ENCODE data around the gene GADD45GIP1. TPM values are rescaled to one million over a fixed set of nuclear protein-coding genes. Genes with fewer than 3 reads are reported as not detected.

The GADD45GIP1 gene
- total and polyA plus RNA-seq, 2 donors (not counting 1 experiment from before 2014, with no cell fraction given): 19.5 to 19.7 TPM

DNA sequence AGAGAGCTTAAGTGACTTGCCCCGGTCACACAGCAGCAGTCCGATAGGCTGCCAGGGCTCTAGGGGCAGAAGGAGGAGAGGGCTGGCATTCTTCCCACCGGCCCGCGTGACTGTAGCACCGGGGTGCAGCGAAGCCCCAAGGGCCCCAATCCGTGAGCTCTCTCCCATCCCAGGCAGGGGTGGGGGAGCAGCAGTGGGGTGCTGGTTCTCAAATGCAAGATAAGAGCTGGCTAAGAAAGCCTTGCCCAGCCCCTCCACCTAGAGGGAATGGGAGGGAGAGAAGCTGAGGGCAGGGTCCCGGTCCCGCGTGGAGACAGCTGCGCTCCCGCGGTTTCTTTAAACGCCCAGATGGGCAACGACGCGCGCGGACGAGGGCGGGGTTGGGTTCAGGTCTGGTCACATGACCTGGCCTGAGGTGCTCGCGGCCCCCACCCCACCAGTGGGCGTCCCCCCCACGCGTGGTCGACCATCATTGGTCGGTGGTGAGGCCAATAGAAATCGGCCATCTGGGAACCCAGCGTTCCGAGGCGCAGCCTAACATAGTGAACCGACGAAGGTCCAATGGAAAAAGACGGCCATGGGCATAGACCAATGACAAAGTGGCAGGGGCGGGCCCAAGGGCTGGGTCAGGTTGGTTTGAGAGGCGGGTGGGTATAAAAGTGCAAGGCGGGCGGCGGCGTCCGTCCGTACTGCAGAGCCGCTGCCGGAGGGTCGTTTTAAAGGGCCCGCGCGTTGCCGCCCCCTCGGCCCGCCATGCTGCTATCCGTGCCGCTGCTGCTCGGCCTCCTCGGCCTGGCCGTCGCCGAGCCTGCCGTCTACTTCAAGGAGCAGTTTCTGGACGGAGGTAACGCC is 18.9 kb downstream of the GADD45GIP1 start, which contains the start of gene CALR:
TSS of gene CALR (plus strand) at position 683 of the 852 bp plus-strand sequence. CDS start at position 754, 71 bp downstream.
- Histone ChIP-seq H3K36me3 (ENCODE audit: control insufficient read depth, insufficient read depth, low read length) (peaks cover 21% of the 10 kb centered on the region), H3K79me2 (ENCODE audit: control insufficient read depth, insufficient read depth, low read length) (peaks cover 42% of the 10 kb centered on the region)
- TF ChIP-seq, protein P1, sequence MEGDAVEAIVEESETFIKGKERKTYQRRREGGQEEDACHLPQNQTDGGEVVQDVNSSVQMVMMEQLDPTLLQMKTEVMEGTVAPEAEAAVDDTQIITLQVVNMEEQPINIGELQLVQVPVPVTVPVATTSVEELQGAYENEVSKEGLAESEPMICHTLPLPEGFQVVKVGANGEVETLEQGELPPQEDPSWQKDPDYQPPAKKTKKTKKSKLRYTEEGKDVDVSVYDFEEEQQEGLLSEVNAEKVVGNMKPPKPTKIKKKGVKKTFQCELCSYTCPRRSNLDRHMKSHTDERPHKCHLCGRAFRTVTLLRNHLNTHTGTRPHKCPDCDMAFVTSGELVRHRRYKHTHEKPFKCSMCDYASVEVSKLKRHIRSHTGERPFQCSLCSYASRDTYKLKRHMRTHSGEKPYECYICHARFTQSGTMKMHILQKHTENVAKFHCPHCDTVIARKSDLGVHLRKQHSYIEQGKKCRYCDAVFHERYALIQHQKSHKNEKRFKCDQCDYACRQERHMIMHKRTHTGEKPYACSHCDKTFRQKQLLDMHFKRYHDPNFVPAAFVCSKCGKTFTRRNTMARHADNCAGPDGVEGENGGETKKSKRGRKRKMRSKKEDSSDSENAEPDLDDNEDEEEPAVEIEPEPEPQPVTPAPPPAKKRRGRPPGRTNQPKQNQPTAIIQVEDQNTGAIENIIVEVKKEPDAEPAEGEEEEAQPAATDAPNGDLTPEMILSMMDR (conservative IDR thresholded peaks at IDR 0.05 in 1 of 2, IDR thresholded peaks at IDR 0.05 in 1 of 2; ENCODE audit: low read depth in 1 of 2, low read length in 2 of 2): no peak
- no peak for TF ChIP-seq EZH2 (IDR thresholded peaks at IDR 0.05; ENCODE audit: low read length, missing control alignments)

DNA sequence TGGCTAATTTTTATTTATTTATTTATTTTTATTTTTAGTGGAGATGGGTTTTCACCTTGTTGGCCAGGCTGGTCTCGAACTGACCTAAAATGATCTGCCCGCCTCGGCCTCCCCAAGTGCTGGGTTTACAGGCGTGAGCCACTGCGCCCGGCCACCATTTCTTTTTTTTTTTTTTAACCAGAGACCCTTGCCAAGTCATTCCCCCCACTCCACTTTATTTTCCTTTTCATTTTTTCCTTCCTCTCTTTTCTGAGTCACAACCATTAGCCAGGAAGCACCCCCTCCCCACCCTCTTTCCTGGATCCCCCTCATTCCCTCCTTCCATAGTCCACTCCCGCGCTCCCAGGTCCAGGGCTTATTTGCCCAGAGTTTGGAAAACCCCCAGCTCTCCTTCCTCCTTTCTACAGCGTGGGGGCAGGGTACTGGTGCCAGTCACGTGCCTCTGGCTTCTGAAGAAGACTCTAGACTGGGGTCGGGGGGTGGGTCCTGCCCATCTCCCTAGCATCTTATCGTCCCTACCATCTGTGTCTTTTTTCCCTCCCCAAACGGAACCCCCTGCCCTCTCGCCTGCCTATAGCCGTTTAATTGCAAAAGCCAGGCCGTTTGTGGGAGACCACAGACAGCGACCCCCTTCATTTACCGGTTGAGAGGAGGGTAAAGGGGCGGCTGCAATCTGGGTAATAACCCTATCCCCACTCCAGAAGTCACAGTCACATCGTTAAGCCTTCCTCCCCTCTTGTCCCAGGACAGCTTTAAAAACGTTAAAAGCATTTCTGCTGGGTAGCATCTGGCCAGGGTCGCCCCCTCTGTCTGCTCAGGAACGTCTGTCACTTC is 19.7 kb downstream of the GADD45GIP1 start:
- H3K4me1 ChIP-seq (ENCODE audit: control insufficient read depth, extremely low read depth, insufficient read depth, low read length): peaks cover 20% of the 10 kb centered on the region
- TF ChIP-seq EZH2 (IDR thresholded peaks at IDR 0.05; ENCODE audit: low read length, missing control alignments): no peak
- TF ChIP-seq, protein P1 (conservative IDR thresholded peaks at IDR 0.05 in 1 of 2, IDR thresholded peaks at IDR 0.05 in 1 of 2; ENCODE audit: low read depth in 1 of 2, low read length in 2 of 2): no peak
- H3K36me3 ChIP-seq (ENCODE audit: control insufficient read depth, insufficient read depth, low read length): peaks cover 21% of the 10 kb centered on the region
- peaks cover 2% of the 10 kb centered on the region for H4K20me1 ChIP-seq (ENCODE audit: control insufficient read depth, extremely low read depth, insufficient read depth, low read length)
- peaks cover 50% of the 10 kb centered on the region for H3K79me2 ChIP-seq (ENCODE audit: control insufficient read depth, insufficient read depth, low read length)
- peak overlapping the region; percentile 95 for H3K4me2 ChIP-seq (ENCODE audit: extremely low read depth, insufficient read depth, low read length)
- H3K9ac ChIP-seq (ENCODE audit: insufficient read depth, low read length): peak overlapping the region; percentile 60
- no peaks in the 10 kb centered on the region for H3K27me3 ChIP-seq (ENCODE audit: control insufficient read depth, insufficient read depth, low read length)
- DNase-seq (ENCODE audit: low read depth in 2 of 2): no peak
- H3K4me3 ChIP-seq (replicated peaks in 1 of 4; ENCODE audit: control extremely low read depth in 1 of 4, insufficient read depth in 1 of 4, low read depth in 3 of 4, low read length in 4 of 4): peak overlapping the region; percentile 57 to 98 (median 58)
- peak overlapping the region; percentile 76 for H3K27ac ChIP-seq (ENCODE audit: insufficient read depth, low read length)
- peak overlapping the region; percentile 68 for H2AFZ ChIP-seq (ENCODE audit: low read length)
- no peaks in the 10 kb centered on the region for H3K9me3 ChIP-seq (ENCODE audit: control insufficient read depth, insufficient read depth, low read depth, low read length)

More for the DNA sequence above, 18.9 kb downstream of the GADD45GIP1 start, which contains the start of gene CALR:
- peak within 1 kb of the TSS; percentile 68 for H2AFZ ChIP-seq (ENCODE audit: low read length)
- H3K9ac ChIP-seq (ENCODE audit: insufficient read depth, low read length): peak within 1 kb of the TSS; percentile 99
- DNase-seq (ENCODE audit: low read depth in 2 of 2): peak; percentile 99
- no peaks in the 10 kb centered on the region for H3K9me3 ChIP-seq (ENCODE audit: control insufficient read depth, insufficient read depth, low read depth, low read length)
- peaks cover 2% of the 10 kb centered on the region for H4K20me1 ChIP-seq (ENCODE audit: control insufficient read depth, extremely low read depth, insufficient read depth, low read length)
- H3K27ac ChIP-seq (ENCODE audit: insufficient read depth, low read length): peak within 1 kb of the TSS; percentile 95
- peak within 1 kb of the TSS; percentile 94 to 99 (median 98) for H3K4me3 ChIP-seq (replicated peaks in 1 of 4; ENCODE audit: control extremely low read depth in 1 of 4, insufficient read depth in 1 of 4, low read depth in 3 of 4, low read length in 4 of 4)
- H3K4me2 ChIP-seq (ENCODE audit: extremely low read depth, insufficient read depth, low read length): peak within 1 kb of the TSS; percentile 95
- H3K4me1 ChIP-seq (ENCODE audit: control insufficient read depth, extremely low read depth, insufficient read depth, low read length): peaks cover 20% of the 10 kb centered on the region
- H3K27me3 ChIP-seq (ENCODE audit: control insufficient read depth, insufficient read depth, low read length): no peaks in the 10 kb centered on the region

DNA sequence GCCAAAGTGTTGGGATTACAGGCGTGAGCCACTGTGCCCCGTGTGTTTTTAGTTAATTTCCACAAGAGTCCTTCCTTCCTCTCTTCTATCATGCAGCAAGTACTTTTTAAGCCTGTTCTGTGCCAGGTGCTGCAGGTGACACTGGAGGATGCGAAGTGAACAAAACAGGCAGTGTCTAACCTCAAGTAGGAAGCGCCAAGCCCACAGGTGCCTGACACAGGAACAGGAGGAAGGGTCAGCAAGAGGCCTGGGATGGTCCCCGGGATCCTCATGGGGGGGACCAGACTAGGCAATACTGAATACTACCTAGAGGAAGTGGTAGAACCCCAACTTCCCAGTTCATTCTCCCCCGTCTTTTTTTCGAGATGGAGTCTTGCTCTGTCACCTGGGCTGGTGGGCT is 20.4 kb downstream of the GADD45GIP1 start:
- Histone ChIP-seq H3K4me3 (replicated peaks in 1 of 4; ENCODE audit: control extremely low read depth in 1 of 4, insufficient read depth in 1 of 4, low read depth in 3 of 4, low read length in 4 of 4) (no peak overlapping the region), H3K4me1 (ENCODE audit: control insufficient read depth, extremely low read depth, insufficient read depth, low read length) (peaks cover 18% of the 10 kb centered on the region), H3K9ac (ENCODE audit: insufficient read depth, low read length) (no peak overlapping the region), H2AFZ (ENCODE audit: low read length) (no peak overlapping the region), H3K27me3 (ENCODE audit: control insufficient read depth, insufficient read depth, low read length) (no peaks in the 10 kb centered on the region), H3K36me3 (ENCODE audit: control insufficient read depth, insufficient read depth, low read length) (peaks cover 18% of the 10 kb centered on the region), H4K20me1 (ENCODE audit: control insufficient read depth, extremely low read depth, insufficient read depth, low read length) (peaks cover 2% of the 10 kb centered on the region), H3K9me3 (ENCODE audit: control insufficient read depth, insufficient read depth, low read depth, low read length) (no peaks in the 10 kb centered on the region), H3K79me2 (ENCODE audit: control insufficient read depth, insufficient read depth, low read length) (peaks cover 48% of the 10 kb centered on the region), H3K27ac (ENCODE audit: insufficient read depth, low read length) (no peak overlapping the region), H3K4me2 (ENCODE audit: extremely low read depth, insufficient read depth, low read length) (no peak overlapping the region)
- no peak for DNase-seq (ENCODE audit: low read depth in 2 of 2)
- no peak for TF ChIP-seq EZH2 (IDR thresholded peaks at IDR 0.05; ENCODE audit: low read length, missing control alignments)
- TF ChIP-seq, protein P1 (conservative IDR thresholded peaks at IDR 0.05 in 1 of 2, IDR thresholded peaks at IDR 0.05 in 1 of 2; ENCODE audit: low read depth in 1 of 2, low read length in 2 of 2): no peak
